Measurements from ENCODE around the gene XK.

DNA sequence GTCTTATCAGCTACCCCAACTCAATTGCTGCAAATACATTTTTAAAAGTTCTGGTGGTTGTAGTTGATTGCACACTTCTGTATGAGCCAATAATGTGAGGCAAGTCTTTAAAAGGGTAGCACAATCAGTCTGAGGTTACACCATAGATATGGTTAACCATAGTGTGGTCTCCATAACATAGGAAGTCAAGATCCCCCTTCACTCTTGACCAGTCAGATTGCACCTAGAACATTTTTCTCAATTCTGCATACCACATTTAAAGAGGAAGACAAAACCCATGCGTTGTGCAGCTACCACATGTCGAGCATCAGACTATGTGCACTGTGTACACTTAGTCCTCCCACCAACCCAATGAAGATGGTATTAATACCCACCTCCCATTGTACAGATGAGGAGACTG, 67.8 kb downstream of the XK start:
- TF ChIP-seq CTCF (IDR thresholded peaks at IDR 0.05) (no peak), POLR2A (IDR thresholded peaks at IDR 0.05) (no peak), EP300 (IDR thresholded peaks at IDR 0.05) (no peak), POLR2AphosphoS5 (IDR thresholded peaks at IDR 0.05) (no peak)
